ENCODE results near the gene GSTO1. TPM values are rescaled to one million over a fixed set of nuclear protein-coding genes. Genes with fewer than 3 reads are reported as not detected.

Gene GSTO1
- total RNA-seq, 1 experiment from 2014 or later: 248 TPM

- DNase-seq (ENCODE audit: low read depth): no peak
Measured at GRCh38 chr10:104250371-104250770, 4.3 kb upstream of the GSTO1 start.

DNA sequence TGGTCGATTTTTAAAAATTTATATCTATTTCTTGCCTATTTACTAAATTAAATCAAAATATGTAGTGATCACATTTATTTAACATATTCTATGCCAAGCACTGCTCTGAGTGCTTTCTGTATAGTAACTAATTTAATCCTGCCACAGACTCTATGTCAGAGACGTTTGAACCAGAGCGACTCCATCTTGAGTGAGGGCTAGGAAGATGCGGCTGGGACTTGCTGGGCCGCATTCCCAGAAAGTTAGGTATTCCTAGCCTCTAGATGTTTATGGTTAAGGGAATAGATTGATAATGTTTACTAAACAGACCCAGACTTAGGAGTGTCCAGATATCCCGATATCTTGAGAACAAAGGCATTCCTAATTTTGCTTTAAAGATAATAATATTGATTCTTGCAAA is 3.2 kb upstream of the GSTO1 start:
- no peak for DNase-seq (ENCODE audit: low read depth)

- no peak for DNase-seq (ENCODE audit: low read depth)
Measured at GRCh38 chr10:104252368-104252767, 2.3 kb upstream of the GSTO1 start.

DNA sequence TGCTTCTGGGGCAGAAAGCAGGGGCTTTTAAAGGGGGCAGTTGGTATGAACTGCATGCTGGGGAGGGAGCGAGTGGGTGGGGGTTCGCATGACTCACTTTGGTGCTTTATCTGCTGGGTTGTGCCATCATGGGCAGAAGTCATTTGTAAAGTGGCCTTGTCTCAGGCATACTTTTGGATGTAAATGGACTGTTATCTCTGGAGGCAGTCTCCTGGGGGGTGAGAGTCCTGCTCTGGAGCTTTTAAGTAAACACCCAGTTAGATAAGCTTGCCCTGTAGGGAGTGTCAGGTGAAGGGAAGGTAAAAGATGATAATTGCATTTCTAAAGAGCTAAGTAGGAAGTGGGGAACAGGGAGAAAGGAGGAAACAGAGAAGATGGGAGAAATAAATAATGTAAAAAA is 1.6 kb upstream of the GSTO1 start:
- no peak for DNase-seq (ENCODE audit: low read depth)

GRCh38 chr10:104253606-104254410 is 884 bp upstream of the GSTO1 start:
- no peak for DNase-seq (ENCODE audit: low read depth)

GRCh38 chr10:104255311-104255981 is 754 bp downstream of the GSTO1 start:
- DNase-seq (ENCODE audit: low read depth): peak; percentile 77

DNA sequence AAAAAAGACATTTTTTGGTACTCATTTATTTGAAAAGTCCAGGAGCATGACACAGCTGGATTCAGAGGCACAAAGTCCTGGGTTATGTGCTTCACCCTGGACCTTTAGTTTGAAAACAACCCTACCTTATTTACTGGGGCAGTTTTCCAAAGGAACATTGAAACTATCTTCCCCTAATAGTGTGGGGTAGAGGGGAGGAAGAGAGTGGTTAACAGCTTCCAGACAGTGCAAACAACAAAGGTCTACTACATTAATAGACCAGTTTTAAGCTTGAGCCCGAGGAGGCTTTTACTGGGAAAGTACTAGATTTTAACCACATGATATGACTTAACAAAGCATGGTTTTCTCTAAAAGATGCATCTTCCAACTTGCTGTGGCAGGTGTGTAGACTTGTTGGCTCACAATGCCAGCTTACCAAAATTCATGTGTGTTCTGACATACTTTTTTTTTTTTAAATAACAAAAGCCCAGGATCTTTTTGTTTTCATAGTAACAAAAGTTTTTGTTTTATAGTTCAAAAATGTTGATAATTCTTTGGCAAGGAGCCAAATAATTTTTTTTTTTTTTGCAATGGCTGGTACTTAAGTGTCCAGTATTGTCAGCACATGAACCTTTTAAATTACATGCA is 1.8 kb downstream of the GSTO1 start:
- DNase-seq (ENCODE audit: low read depth): peak; percentile 28

DNA sequence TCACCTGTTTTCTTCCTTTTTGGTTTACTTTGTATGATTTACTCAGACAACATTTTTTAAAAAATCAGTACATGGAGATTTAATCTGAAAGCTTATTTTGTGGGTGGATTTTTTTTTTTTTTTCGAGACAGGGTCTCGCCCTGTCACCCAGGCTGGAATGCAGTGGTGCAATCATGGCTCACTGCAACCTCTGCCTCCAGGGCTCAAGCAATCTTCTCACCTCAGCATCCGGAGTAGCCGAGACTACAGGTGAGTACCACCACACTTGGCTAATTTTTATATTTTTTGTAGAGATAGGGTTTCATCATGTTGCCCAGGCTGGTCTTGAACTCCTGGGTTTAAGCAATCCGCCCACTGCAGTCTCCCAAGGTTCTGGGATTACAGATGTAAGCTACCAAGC is 2.5 kb downstream of the GSTO1 start:
- no peak for DNase-seq (ENCODE audit: low read depth)

GRCh38 chr10:104258209-104258608 is 3.5 kb downstream of the GSTO1 start:
- DNase-seq (ENCODE audit: low read depth): no peak

GRCh38 chr10:104259456-104259855 is 4.8 kb downstream of the GSTO1 start:
- DNase-seq (ENCODE audit: low read depth): no peak

DNA sequence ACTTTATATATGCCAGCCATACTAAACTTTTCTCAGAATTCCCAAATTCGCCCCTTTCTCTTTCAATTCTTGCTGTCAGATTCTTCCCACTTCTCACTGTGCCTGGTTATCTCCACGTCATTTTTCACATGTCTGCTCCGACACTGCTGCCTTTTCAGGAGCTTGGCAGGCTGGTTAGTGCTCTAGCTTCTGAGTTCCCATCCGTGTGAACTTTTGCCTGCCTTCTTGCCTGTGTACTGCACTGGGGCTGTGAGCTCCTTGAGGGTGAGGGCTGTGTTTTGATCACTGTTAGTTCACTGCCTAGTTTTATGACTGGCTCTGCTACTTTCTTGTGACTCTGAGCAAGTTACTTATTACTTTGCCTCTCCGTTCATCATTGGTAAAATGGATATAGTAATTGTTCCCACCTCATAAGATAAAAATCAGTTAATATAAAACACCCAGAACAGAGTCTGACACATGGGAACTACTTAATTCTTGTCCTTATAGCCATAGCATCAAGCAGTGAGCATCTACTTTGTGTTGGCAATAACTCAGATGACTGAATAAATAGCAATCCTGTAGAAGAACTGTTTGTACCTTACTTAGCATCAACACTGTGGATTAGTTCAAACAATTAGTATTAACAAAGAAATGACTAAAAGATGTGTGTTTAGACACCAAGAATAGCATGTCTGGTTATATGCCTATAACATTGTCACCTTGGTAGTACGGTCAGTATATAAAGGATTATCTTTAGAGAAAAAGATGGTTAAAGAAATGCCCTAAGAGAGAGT is 5.5 kb downstream of the GSTO1 start:
- peak; percentile 45 for DNase-seq (ENCODE audit: low read depth)

- peak; percentile 65 for DNase-seq (ENCODE audit: low read depth)
Measured at GRCh38 chr10:104260775-104261115, 6.1 kb downstream of the GSTO1 start.

GRCh38 chr10:104262055-104262454 is 7.4 kb downstream of the GSTO1 start:
- DNase-seq (ENCODE audit: low read depth): no peak

- no peak for DNase-seq (ENCODE audit: low read depth)
Measured at GRCh38 chr10:104264783-104265182, 10.1 kb downstream of the GSTO1 start.

DNA sequence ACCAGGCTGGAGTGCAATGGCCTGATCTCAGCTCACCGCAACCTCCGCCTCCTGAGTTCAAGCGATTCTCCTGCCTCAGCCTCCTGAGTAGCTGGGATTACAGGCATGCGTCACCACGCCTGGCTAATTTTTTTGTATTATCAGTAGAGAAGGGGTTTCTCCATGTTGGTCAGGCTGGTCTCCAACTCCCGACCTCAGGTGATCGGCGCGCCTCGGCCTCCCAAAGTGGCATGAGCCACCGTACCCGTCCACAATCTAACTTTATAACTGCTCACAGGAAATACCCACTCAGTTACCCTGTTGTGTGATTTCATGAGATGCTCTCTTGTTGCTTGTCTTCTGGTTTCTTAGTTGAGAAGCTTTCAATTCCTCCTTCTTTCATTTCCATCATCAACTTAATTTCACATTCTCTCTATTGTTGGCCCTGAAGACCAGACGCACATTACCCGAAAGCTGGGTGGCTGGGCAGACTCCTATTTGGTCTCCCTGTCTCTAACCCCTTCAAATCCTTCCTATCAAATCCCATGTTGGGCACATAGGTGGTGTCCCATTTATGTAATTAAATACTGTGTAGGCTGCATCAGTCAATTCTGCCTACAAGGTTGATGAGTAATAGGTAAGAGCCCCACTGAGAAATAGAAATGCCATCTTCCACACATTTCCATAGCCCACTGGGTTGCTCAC is 13.2 kb downstream of the GSTO1 start:
- no peak for DNase-seq (ENCODE audit: low read depth)

GRCh38 chr10:104268405-104268712 is 13.7 kb downstream of the GSTO1 start:
- DNase-seq (ENCODE audit: low read depth): no peak

- DNase-seq (ENCODE audit: low read depth): no peak
Measured at GRCh38 chr10:104268713-104269645, 14.3 kb downstream of the GSTO1 start, which contains the start of gene GSTO2. GSTO2 (plus strand) TSS chr10:104269184; CDS start chr10:104274916, 5,732 bp downstream.

DNA sequence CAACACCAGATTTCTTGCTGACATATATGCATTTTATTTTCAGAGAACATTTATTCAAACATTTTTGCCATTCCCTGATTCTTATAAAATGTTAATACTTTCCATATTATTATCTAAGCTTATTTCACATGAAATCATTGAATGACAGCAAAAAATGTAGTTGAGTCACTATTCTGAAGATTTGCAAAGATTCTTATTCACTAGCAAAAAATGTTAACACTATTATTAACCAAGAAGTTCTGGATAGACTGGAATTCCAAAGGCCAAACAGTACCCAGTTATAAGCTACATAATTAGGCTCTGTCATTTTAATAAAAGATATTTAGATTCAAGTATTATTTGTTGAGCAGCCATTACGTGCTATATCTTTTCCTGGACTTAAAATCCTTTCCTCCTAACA is 18.6 kb downstream of the GSTO1 start:
- DNase-seq (ENCODE audit: low read depth): no peak

DNA sequence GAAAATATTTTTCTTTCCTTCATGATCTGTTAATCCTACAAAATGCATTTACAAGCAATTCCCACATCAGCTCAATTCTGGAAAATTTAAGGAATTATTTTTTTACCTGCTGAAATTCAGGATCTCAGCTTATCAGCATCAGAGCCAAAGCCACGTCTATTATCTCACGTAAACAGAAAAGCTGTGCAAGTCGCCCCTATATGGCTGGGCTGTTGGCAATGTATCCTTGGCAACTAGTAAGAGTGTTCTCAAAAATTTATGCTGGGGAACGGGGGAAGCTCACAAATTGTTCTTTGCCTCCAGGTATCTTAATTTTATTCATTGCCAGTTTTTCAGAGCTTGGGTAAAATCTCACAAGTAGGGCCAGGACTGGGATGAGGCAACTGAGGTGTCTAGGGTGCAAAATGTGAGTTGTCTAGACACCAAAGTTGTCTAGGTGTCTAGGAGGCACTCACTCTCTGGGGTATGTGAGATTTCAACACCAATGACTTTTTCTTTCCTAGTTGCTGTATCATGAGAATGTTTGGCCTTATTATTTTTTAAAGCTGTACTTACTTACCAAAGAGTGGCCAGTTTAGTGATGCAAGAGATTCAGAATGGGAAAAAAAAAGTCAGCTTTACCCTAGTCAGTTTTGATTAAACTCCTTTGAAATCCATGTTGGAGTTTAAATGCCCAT is 19.3 kb downstream of the GSTO1 start:
- DNase-seq (ENCODE audit: low read depth): no peak

Data from LHCN-M2 (cell line).